Body of pancreas (tissue), 4 donors: ENCODE measurements around the gene ISCA1. TPM values are rescaled to one million over a fixed set of nuclear protein-coding genes. Genes with fewer than 3 reads are reported as not detected.
"Not testable (repeated sequence)": the region's sequence is repeated elsewhere in the genome, so short reads cannot be mapped to it uniquely, and the experiment has no call there.

Experiments
- ATAC-seq: fragments of 150-250 bp; one replicate; pipeline ENCODE4 v1.9.1; 2016
- DNase-seq, 4 donors: peaks; one replicate each; pipeline ENCODE4 v3.0.0-alpha.2; 2019
- H3K27ac ChIP-seq, 4 donors: fragments of 200-600 bp; sonication (generic); 1 replicate in 3 of 4; 2 replicates in 1 of 4; pipeline versions ENCODE4 v1.5.1 to v1.6.1; 2016 to 2019; ENCODE audit warnings: mild to moderate bottlenecking in 1 of 4, mixed read lengths in 1 of 4, moderate library complexity in 1 of 4
- H3K27me3 ChIP-seq, 2 donors: fragments of 200-600 bp; sonication (generic); one replicate each; pipeline ENCODE4 v1.6.0; 2016; ENCODE audit warnings: mild to moderate bottlenecking in 1 of 2
- H3K36me3 ChIP-seq, 2 donors: fragments of 200-600 bp; sonication (generic); replicated peaks in 1 of 2; 2 replicates each; pipeline ENCODE4 v1.5.1; 2016; ENCODE audit warnings: low read depth in 2 of 2; ENCODE audit not compliant: insufficient read depth in 1 of 2
- H3K4me1 ChIP-seq: fragments of 200-600 bp; sonication (generic); one replicate; pipeline ENCODE4 v1.6.0; 2016
- H3K4me3 ChIP-seq, 2 donors: fragments of 200-600 bp; sonication (generic); 1 replicate in 1 of 2; 2 replicates in 1 of 2; pipeline ENCODE4 v1.5.1; 2016 to 2019
- H3K9me3 ChIP-seq, 3 donors: fragments of 200-600 bp; sonication (generic); 1 replicate in 2 of 3; 2 replicates in 1 of 3; pipeline ENCODE4 v1.5.1; 2016
- CTCF ChIP-seq, 7 experiments: fragments of 450-650 bp in 4 of 7; fragments of 200-600 bp in 3 of 7; sonication (generic) in 3 of 7; IDR thresholded peaks; one replicate each; pipeline ENCODE4 v1.5.1; 2016 to 2019; ENCODE audit warnings: antibody characterized with exemption in 7 of 7
- POLR2A ChIP-seq, 3 donors: fragments of 450-650 bp; IDR thresholded peaks; one replicate each; pipeline ENCODE4 v1.6.1; 2016; ENCODE audit warnings: antibody characterized with exemption in 3 of 3, mild to moderate bottlenecking in 2 of 3
- WGBS, 2 donors: methylation state at CpG; one replicate each; pipeline ENCODE4 v1.1.5; 2017; 5-methylcytosine and 5-hydroxymethylcytosine counted together
- intact Hi-C: fragments of 100-400 bp; cut with DNase I; formaldehyde crosslinking; loops from one replicate; pipeline ENCODE4 v1.15.1; 2023
- total RNA-seq, 2 donors: library from RNA; depleted of rRNA; stranded (reverse); fragments of >200 nt; gene quantifications; one replicate each; pipeline ENCODE4 v1.1.0, GENCODE V29; 2016

ISCA1 gene
- total RNA-seq, 2 donors from 2014 or later = 19.4 to 21.0 TPM

- WGBS, 2 donors = 88 to 96% methylated on average over 4 of the region's 4 CpGs
- intact Hi-C loops = no loop called here
These were observed 21.1 kb upstream of the ISCA1 start for GRCh38 chr9:86303316-86303975.

GRCh38 chr9:86301686-86302085 is 19.3 kb upstream of the ISCA1 start:
- Histone ChIP-seq H3K9me3 (no peaks in the 10 kb centered on the region), H3K27me3 (no peaks in the 10 kb centered on the region), H3K27ac (no peak overlapping the region), H3K36me3 (peaks cover 14 to 56% of the 10 kb centered on the region in 2 donors), H3K4me3 (no peak overlapping the region), H3K4me1 (no peaks in the 10 kb centered on the region)
- intact Hi-C loops = no loop called here
- no peak for TF ChIP-seq POLR2A (IDR thresholded peaks at IDR 0.05)
- no peak for TF ChIP-seq CTCF (IDR thresholded peaks at IDR 0.05)
- DNase-seq (no peak), ATAC-seq (no peak)
- WGBS, 2 donors = 37 to 58% methylated on average over 1 of the region's 1 CpG

More at GRCh38 chr9:86303316-86303975, 21.1 kb upstream of the ISCA1 start:
- H3K36me3 ChIP-seq = peaks cover 14 to 58% of the 10 kb centered on the region in 2 donors
- ATAC-seq = no peak
- no peaks in the 10 kb centered on the region for H3K4me1 ChIP-seq
- no peak overlapping the region for H3K27ac ChIP-seq
- H3K4me3 ChIP-seq = no peak overlapping the region
- no peaks in the 10 kb centered on the region for H3K9me3 ChIP-seq
- no peak for DNase-seq
- no peak for TF ChIP-seq POLR2A (IDR thresholded peaks at IDR 0.05)
- TF ChIP-seq CTCF (IDR thresholded peaks at IDR 0.05) = no peak
- H3K27me3 ChIP-seq = no peaks in the 10 kb centered on the region

GRCh38 chr9:86300701-86301100 is 18.4 kb upstream of the ISCA1 start:
- intact Hi-C loops = no loop called here
- 89 to 90% methylated on average over 2 of the region's 2 CpGs for WGBS, 2 donors
- no peaks in the 10 kb centered on the region for H3K9me3 ChIP-seq
- H3K36me3 ChIP-seq = peaks cover 14 to 59% of the 10 kb centered on the region in 2 donors
- no peak overlapping the region for H3K4me3 ChIP-seq
- no peaks in the 10 kb centered on the region for H3K4me1 ChIP-seq
- DNase-seq (no peak), ATAC-seq (no peak)
- H3K27ac ChIP-seq = no peak overlapping the region
- H3K27me3 ChIP-seq = no peaks in the 10 kb centered on the region
- TF ChIP-seq POLR2A (IDR thresholded peaks at IDR 0.05) (no peak), CTCF (IDR thresholded peaks at IDR 0.05) (no peak)

GRCh38 chr9:86298873-86299272 is 16.5 kb upstream of the ISCA1 start:
- TF ChIP-seq POLR2A (IDR thresholded peaks at IDR 0.05) = no peak
- no peak for TF ChIP-seq CTCF (IDR thresholded peaks at IDR 0.05)
- ATAC-seq (no peak), DNase-seq (no peak)
- 85 to 87% methylated on average over 11 of the region's 11 CpGs for WGBS, 2 donors
- Histone ChIP-seq H3K9me3 (no peaks in the 10 kb centered on the region), H3K36me3 (peaks cover 14 to 50% of the 10 kb centered on the region in 2 donors), H3K27me3 (no peaks in the 10 kb centered on the region), H3K4me3 (no peak overlapping the region), H3K27ac (no peak overlapping the region), H3K4me1 (no peaks in the 10 kb centered on the region)
- intact Hi-C loops = no loop called here

- H3K9me3 ChIP-seq, H3K36me3 ChIP-seq, H3K27me3 ChIP-seq, DNase-seq, H3K27ac ChIP-seq, H3K4me1 ChIP-seq, intact Hi-C loops, ATAC-seq, H3K4me3 ChIP-seq: not testable (repeated sequence)
- 79 to 82% methylated on average over 6 of the region's 6 CpGs for WGBS, 2 donors
These were observed 8.0 kb upstream of the ISCA1 start for GRCh38 chr9:86290341-86290740.
